ENCODE results near the gene ACKR1.

DNA sequence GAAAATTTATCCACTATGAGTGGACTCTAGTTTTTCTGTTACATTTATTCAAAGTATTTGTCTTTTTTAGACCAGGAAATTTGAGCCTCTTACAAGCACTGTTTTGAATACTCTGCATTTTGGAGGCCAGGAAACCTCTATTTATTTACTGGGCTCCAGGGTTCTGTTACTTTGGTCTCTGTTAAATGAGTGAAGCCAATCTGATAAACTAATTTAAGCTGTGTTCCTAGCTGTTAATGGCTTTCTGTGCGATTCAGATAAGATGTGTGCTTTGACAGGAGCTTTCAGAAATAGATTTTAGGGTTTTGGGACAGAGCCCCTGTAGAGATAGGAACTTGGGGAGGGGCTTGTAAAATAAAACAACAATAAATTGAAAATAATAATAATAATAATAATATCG lies 23.9 kb downstream of the ACKR1 start:
- TF ChIP-seq, protein P1, sequence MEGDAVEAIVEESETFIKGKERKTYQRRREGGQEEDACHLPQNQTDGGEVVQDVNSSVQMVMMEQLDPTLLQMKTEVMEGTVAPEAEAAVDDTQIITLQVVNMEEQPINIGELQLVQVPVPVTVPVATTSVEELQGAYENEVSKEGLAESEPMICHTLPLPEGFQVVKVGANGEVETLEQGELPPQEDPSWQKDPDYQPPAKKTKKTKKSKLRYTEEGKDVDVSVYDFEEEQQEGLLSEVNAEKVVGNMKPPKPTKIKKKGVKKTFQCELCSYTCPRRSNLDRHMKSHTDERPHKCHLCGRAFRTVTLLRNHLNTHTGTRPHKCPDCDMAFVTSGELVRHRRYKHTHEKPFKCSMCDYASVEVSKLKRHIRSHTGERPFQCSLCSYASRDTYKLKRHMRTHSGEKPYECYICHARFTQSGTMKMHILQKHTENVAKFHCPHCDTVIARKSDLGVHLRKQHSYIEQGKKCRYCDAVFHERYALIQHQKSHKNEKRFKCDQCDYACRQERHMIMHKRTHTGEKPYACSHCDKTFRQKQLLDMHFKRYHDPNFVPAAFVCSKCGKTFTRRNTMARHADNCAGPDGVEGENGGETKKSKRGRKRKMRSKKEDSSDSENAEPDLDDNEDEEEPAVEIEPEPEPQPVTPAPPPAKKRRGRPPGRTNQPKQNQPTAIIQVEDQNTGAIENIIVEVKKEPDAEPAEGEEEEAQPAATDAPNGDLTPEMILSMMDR (IDR thresholded peaks at IDR 0.05; ENCODE audit: low read depth, low read length, poor library complexity, severe bottlenecking): no peak
- TF ChIP-seq EZH2phosphoT487 (IDR thresholded peaks at IDR 0.05; ENCODE audit: borderline replicate concordance, low read length): no peak
